Measurements from ENCODE around the gene NHS.
"Not testable (repeated sequence)": the region's sequence is repeated elsewhere in the genome, so short reads cannot be mapped to it uniquely, and the experiment has no call there.

NHS gene

GRCh38 chrX:17432158-17432557, 57.2 kb downstream of the NHS start:
- no peaks in the 10 kb centered on the region for H3K9me3 ChIP-seq (ENCODE audit: control insufficient read depth, insufficient read depth, low read length)
- H3K4me1 ChIP-seq (ENCODE audit: control insufficient read depth, insufficient read depth, low read length): no peaks in the 10 kb centered on the region
- H3K9ac ChIP-seq (ENCODE audit: low read depth, low read length): no peak overlapping the region
- H3K27me3 ChIP-seq (ENCODE audit: control insufficient read depth, insufficient read depth, low read length): no peaks in the 10 kb centered on the region
- H3K4me3 ChIP-seq (ENCODE audit: low read depth, low read length): no peak overlapping the region
- no peaks in the 10 kb centered on the region for H3K36me3 ChIP-seq (ENCODE audit: control insufficient read depth, insufficient read depth, low read length)

- Histone ChIP-seq H3K4me1 (ENCODE audit: control insufficient read depth, insufficient read depth, low read length) (peaks cover 15% of the 10 kb centered on the region), H3K36me3 (ENCODE audit: control insufficient read depth, insufficient read depth, low read length) (no peaks in the 10 kb centered on the region), H3K27me3 (ENCODE audit: control insufficient read depth, insufficient read depth, low read length) (no peaks in the 10 kb centered on the region), H3K9me3 (ENCODE audit: control insufficient read depth, insufficient read depth, low read length) (no peaks in the 10 kb centered on the region), H3K9ac (ENCODE audit: low read depth, low read length) (no peak overlapping the region), H3K4me3 (ENCODE audit: low read depth, low read length) (no peak overlapping the region)
Observed at GRCh38 chrX:17433965-17434364, 59.0 kb downstream of the NHS start.

GRCh38 chrX:17435476-17435875, 60.5 kb downstream of the NHS start:
- no peak overlapping the region for H3K9ac ChIP-seq (ENCODE audit: low read depth, low read length)
- H3K9me3 ChIP-seq (ENCODE audit: control insufficient read depth, insufficient read depth, low read length): no peaks in the 10 kb centered on the region
- H3K36me3 ChIP-seq (ENCODE audit: control insufficient read depth, insufficient read depth, low read length): no peaks in the 10 kb centered on the region
- peaks cover 15% of the 10 kb centered on the region for H3K4me1 ChIP-seq (ENCODE audit: control insufficient read depth, insufficient read depth, low read length)
- H3K4me3 ChIP-seq (ENCODE audit: low read depth, low read length): no peak overlapping the region
- H3K27me3 ChIP-seq (ENCODE audit: control insufficient read depth, insufficient read depth, low read length): no peaks in the 10 kb centered on the region

GRCh38 chrX:17438221-17438620, 63.2 kb downstream of the NHS start:
- Histone ChIP-seq H3K36me3 (ENCODE audit: control insufficient read depth, insufficient read depth, low read length) (no peaks in the 10 kb centered on the region), H3K4me3 (ENCODE audit: low read depth, low read length) (no peak overlapping the region), H3K9ac (ENCODE audit: low read depth, low read length) (no peak overlapping the region), H3K27me3 (ENCODE audit: control insufficient read depth, insufficient read depth, low read length) (no peaks in the 10 kb centered on the region), H3K9me3 (ENCODE audit: control insufficient read depth, insufficient read depth, low read length) (no peaks in the 10 kb centered on the region), H3K4me1 (ENCODE audit: control insufficient read depth, insufficient read depth, low read length) (peaks cover 15% of the 10 kb centered on the region)

GRCh38 chrX:17440258-17440657, 65.3 kb downstream of the NHS start:
- Histone ChIP-seq H3K9me3 (ENCODE audit: control insufficient read depth, insufficient read depth, low read length) (no peaks in the 10 kb centered on the region), H3K36me3 (ENCODE audit: control insufficient read depth, insufficient read depth, low read length) (no peaks in the 10 kb centered on the region), H3K27me3 (ENCODE audit: control insufficient read depth, insufficient read depth, low read length) (no peaks in the 10 kb centered on the region), H3K4me3 (ENCODE audit: low read depth, low read length) (no peak overlapping the region), H3K9ac (ENCODE audit: low read depth, low read length) (no peak overlapping the region), H3K4me1 (ENCODE audit: control insufficient read depth, insufficient read depth, low read length) (peaks cover 20% of the 10 kb centered on the region)

GRCh38 chrX:17440836-17441235, 65.8 kb downstream of the NHS start:
- H3K9ac ChIP-seq (ENCODE audit: low read depth, low read length): no peak overlapping the region
- no peak overlapping the region for H3K4me3 ChIP-seq (ENCODE audit: low read depth, low read length)
- H3K9me3 ChIP-seq (ENCODE audit: control insufficient read depth, insufficient read depth, low read length): no peaks in the 10 kb centered on the region
- no peaks in the 10 kb centered on the region for H3K27me3 ChIP-seq (ENCODE audit: control insufficient read depth, insufficient read depth, low read length)
- peaks cover 21% of the 10 kb centered on the region for H3K4me1 ChIP-seq (ENCODE audit: control insufficient read depth, insufficient read depth, low read length)
- H3K36me3 ChIP-seq (ENCODE audit: control insufficient read depth, insufficient read depth, low read length): no peaks in the 10 kb centered on the region

- Histone ChIP-seq H3K4me1 (ENCODE audit: control insufficient read depth, insufficient read depth, low read length) (peaks cover 21% of the 10 kb centered on the region), H3K27me3 (ENCODE audit: control insufficient read depth, insufficient read depth, low read length) (no peaks in the 10 kb centered on the region), H3K9ac (ENCODE audit: low read depth, low read length) (no peak overlapping the region), H3K36me3 (ENCODE audit: control insufficient read depth, insufficient read depth, low read length) (no peaks in the 10 kb centered on the region), H3K9me3 (ENCODE audit: control insufficient read depth, insufficient read depth, low read length) (no peaks in the 10 kb centered on the region), H3K4me3 (ENCODE audit: low read depth, low read length) (no peak overlapping the region)
Observed at GRCh38 chrX:17441965-17442364, 67.0 kb downstream of the NHS start.

GRCh38 chrX:17442898-17443297, 67.9 kb downstream of the NHS start:
- no peak overlapping the region for H3K4me3 ChIP-seq (ENCODE audit: low read depth, low read length)
- no peaks in the 10 kb centered on the region for H3K9me3 ChIP-seq (ENCODE audit: control insufficient read depth, insufficient read depth, low read length)
- H3K4me1 ChIP-seq (ENCODE audit: control insufficient read depth, insufficient read depth, low read length): peaks cover 17% of the 10 kb centered on the region
- H3K9ac ChIP-seq (ENCODE audit: low read depth, low read length): no peak overlapping the region
- no peaks in the 10 kb centered on the region for H3K27me3 ChIP-seq (ENCODE audit: control insufficient read depth, insufficient read depth, low read length)
- no peaks in the 10 kb centered on the region for H3K36me3 ChIP-seq (ENCODE audit: control insufficient read depth, insufficient read depth, low read length)

- no peaks in the 10 kb centered on the region for H3K9me3 ChIP-seq (ENCODE audit: control insufficient read depth, insufficient read depth, low read length)
- H3K36me3 ChIP-seq (ENCODE audit: control insufficient read depth, insufficient read depth, low read length): no peaks in the 10 kb centered on the region
- no peak overlapping the region for H3K4me3 ChIP-seq (ENCODE audit: low read depth, low read length)
- H3K9ac ChIP-seq (ENCODE audit: low read depth, low read length): no peak overlapping the region
- peaks cover 10% of the 10 kb centered on the region for H3K4me1 ChIP-seq (ENCODE audit: control insufficient read depth, insufficient read depth, low read length)
- no peaks in the 10 kb centered on the region for H3K27me3 ChIP-seq (ENCODE audit: control insufficient read depth, insufficient read depth, low read length)
Observed at GRCh38 chrX:17443556-17443955, 68.6 kb downstream of the NHS start.

GRCh38 chrX:17446269-17446668, 71.3 kb downstream of the NHS start:
- H3K4me1 ChIP-seq (ENCODE audit: control insufficient read depth, insufficient read depth, low read length); H3K9me3 ChIP-seq (ENCODE audit: control insufficient read depth, insufficient read depth, low read length); H3K9ac ChIP-seq (ENCODE audit: low read depth, low read length); H3K4me3 ChIP-seq (ENCODE audit: low read depth, low read length); H3K36me3 ChIP-seq (ENCODE audit: control insufficient read depth, insufficient read depth, low read length); H3K27me3 ChIP-seq (ENCODE audit: control insufficient read depth, insufficient read depth, low read length): not testable (repeated sequence)

GRCh38 chrX:17448188-17448587, 73.2 kb downstream of the NHS start:
- H3K4me3 ChIP-seq (ENCODE audit: low read depth, low read length): no peak overlapping the region
- no peak overlapping the region for H3K9ac ChIP-seq (ENCODE audit: low read depth, low read length)
- H3K36me3 ChIP-seq (ENCODE audit: control insufficient read depth, insufficient read depth, low read length): no peaks in the 10 kb centered on the region
- no peaks in the 10 kb centered on the region for H3K27me3 ChIP-seq (ENCODE audit: control insufficient read depth, insufficient read depth, low read length)
- no peaks in the 10 kb centered on the region for H3K9me3 ChIP-seq (ENCODE audit: control insufficient read depth, insufficient read depth, low read length)
- peaks cover 7% of the 10 kb centered on the region for H3K4me1 ChIP-seq (ENCODE audit: control insufficient read depth, insufficient read depth, low read length)

GRCh38 chrX:17449866-17450265, 74.9 kb downstream of the NHS start:
- no peaks in the 10 kb centered on the region for H3K9me3 ChIP-seq (ENCODE audit: control insufficient read depth, insufficient read depth, low read length)
- no peak overlapping the region for H3K9ac ChIP-seq (ENCODE audit: low read depth, low read length)
- H3K36me3 ChIP-seq (ENCODE audit: control insufficient read depth, insufficient read depth, low read length): no peaks in the 10 kb centered on the region
- no peak overlapping the region for H3K4me3 ChIP-seq (ENCODE audit: low read depth, low read length)
- H3K4me1 ChIP-seq (ENCODE audit: control insufficient read depth, insufficient read depth, low read length): peaks cover 6% of the 10 kb centered on the region
- no peaks in the 10 kb centered on the region for H3K27me3 ChIP-seq (ENCODE audit: control insufficient read depth, insufficient read depth, low read length)

- Histone ChIP-seq H3K9ac (ENCODE audit: low read depth, low read length) (no peak overlapping the region), H3K9me3 (ENCODE audit: control insufficient read depth, insufficient read depth, low read length) (no peaks in the 10 kb centered on the region), H3K4me3 (ENCODE audit: low read depth, low read length) (no peak overlapping the region), H3K4me1 (ENCODE audit: control insufficient read depth, insufficient read depth, low read length) (no peaks in the 10 kb centered on the region), H3K36me3 (ENCODE audit: control insufficient read depth, insufficient read depth, low read length) (no peaks in the 10 kb centered on the region), H3K27me3 (ENCODE audit: control insufficient read depth, insufficient read depth, low read length) (no peaks in the 10 kb centered on the region)
Observed at GRCh38 chrX:17453788-17454187, 78.8 kb downstream of the NHS start.
